ENCODE results near the gene NTRK3. TPM values are rescaled to one million over a fixed set of nuclear protein-coding genes. Genes with fewer than 3 reads are reported as not detected.

The NTRK3 gene
- total RNA-seq, 1 donor from 2014 or later: 3.5 TPM

DNA sequence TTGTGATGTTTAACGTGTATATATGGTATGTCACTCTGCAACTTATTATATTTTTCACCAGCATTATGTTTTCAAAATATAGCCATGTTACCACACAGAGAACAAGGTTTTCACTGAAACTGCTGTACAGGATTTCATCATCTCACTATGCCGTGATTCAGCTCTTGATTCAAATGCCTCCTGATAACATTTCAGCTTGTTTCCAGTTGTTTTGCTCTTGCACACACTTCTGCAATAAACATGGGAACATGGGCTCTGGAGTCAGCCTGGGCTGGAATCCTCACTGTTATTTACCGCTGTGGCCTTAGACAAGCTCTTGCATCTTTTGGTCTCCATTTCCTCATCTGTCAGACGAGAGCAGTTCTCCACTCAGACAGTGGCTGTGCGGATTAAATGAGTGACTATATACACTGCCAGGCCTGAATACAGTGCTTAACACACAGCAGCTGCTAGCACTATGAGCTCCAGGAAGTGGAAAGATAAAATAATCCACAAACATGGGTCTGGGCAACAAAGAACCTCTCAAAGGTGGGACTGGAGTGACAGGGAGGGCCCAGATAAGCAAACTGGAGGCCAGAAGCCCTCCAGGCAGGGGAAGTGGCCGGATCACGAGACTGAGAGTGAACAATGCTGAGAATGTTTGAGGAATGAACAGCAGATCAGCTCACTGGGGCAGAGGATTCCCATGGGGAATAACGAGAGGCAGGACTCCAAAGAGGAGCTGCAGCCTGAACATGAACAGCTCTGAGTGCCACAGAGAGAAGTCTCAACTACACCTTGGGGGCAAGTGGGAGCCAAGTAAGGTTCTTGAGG, 17.7 kb downstream of the NTRK3 start:
- DNase-seq: no peak
- H3K27me3 ChIP-seq (ENCODE audit: low read depth): no peaks in the 10 kb centered on the region
- no peak overlapping the region for H3K4me3 ChIP-seq
- H3K4me1 ChIP-seq: no peaks in the 10 kb centered on the region
- TF ChIP-seq, protein P1, sequence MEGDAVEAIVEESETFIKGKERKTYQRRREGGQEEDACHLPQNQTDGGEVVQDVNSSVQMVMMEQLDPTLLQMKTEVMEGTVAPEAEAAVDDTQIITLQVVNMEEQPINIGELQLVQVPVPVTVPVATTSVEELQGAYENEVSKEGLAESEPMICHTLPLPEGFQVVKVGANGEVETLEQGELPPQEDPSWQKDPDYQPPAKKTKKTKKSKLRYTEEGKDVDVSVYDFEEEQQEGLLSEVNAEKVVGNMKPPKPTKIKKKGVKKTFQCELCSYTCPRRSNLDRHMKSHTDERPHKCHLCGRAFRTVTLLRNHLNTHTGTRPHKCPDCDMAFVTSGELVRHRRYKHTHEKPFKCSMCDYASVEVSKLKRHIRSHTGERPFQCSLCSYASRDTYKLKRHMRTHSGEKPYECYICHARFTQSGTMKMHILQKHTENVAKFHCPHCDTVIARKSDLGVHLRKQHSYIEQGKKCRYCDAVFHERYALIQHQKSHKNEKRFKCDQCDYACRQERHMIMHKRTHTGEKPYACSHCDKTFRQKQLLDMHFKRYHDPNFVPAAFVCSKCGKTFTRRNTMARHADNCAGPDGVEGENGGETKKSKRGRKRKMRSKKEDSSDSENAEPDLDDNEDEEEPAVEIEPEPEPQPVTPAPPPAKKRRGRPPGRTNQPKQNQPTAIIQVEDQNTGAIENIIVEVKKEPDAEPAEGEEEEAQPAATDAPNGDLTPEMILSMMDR (IDR thresholded peaks at IDR 0.05): no peak
- H3K36me3 ChIP-seq: no peaks in the 10 kb centered on the region
- no peak overlapping the region for H3K27ac ChIP-seq
- intact Hi-C loops (cut with DNase I): no loop called here
- ATAC-seq: no peak
- H3K9me3 ChIP-seq: no peaks in the 10 kb centered on the region

DNA sequence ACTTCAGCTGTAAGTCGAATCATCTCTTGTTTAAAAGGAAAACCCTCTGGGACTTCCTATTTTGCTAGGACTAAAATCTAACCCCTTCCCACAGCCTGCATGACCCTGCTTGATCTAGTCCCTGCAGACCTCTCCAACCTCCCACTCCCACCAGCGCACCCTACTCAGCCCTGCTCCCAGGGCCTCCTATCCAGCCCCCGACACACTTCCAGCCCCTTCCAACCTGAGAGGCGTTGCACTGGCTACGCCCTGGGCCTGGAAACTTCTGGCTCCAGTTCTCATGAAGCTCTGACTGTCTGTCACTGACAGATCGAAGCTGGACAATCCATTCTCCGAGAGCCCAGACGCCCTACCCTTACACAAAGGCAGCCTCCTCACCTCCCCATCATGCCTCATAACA, 21.8 kb downstream of the NTRK3 start:
- no peaks in the 10 kb centered on the region for H3K4me1 ChIP-seq
- H3K9me3 ChIP-seq: no peaks in the 10 kb centered on the region
- H3K4me3 ChIP-seq: no peak overlapping the region
- H3K27me3 ChIP-seq (ENCODE audit: low read depth): no peaks in the 10 kb centered on the region
- H3K27ac ChIP-seq: no peak overlapping the region
- no peaks in the 10 kb centered on the region for H3K36me3 ChIP-seq
- TF ChIP-seq, protein P1 (IDR thresholded peaks at IDR 0.05): no peak
- ATAC-seq (no peak), DNase-seq (no peak)
- intact Hi-C loops (cut with DNase I): no loop called here

DNA sequence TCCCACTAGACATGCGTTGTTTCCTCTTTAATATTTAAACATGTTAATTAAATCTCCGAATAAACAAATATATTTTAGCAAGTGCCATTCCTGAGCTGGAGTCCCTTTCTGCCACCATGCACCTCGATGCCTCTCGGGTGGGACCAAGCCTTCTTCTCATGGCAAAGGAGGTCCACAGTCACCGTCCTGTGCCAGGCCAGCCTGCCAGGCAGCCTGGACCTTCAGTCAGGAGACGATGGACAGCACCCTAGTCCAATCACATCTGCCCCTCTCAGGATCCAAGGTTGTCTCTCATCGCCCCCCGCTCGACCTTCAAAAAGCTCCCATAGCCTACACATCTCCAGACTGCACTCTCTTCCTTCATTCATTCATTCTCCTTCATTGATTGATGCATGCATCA, 22.6 kb downstream of the NTRK3 start:
- H3K27ac ChIP-seq: no peak overlapping the region
- intact Hi-C loops (cut with DNase I): no loop called here

DNA sequence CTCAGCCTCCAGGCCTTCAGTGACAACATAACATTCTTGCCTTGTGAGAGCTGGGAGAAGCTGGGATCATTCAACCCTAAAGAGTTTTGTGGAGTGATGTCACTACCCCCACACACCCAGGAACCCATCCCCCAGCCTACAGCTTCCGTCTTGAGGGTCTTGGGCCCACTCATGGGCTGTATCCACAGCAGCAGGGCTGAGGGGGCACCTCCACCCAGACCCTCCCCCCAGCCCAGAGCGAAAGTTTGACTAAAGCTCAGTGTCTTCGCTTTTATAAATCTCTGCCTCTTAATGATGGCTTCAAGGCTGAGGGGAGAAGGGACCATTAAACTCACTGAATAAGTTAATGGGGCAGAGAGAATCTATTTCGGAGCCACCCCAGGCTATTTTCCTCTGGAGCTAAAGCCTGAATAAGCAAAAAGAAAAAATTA, 23.8 kb downstream of the NTRK3 start:
- DNase-seq: no peak
- Histone ChIP-seq H3K4me1 (no peaks in the 10 kb centered on the region), H3K9me3 (no peaks in the 10 kb centered on the region), H3K27me3 (ENCODE audit: low read depth) (no peaks in the 10 kb centered on the region), H3K36me3 (no peaks in the 10 kb centered on the region), H3K4me3 (no peak overlapping the region), H3K27ac (no peak overlapping the region)
- TF ChIP-seq, protein P1 (IDR thresholded peaks at IDR 0.05): no peak
- intact Hi-C loops (cut with DNase I): no loop called here
- ATAC-seq: no peak

More for the DNA sequence above, 22.6 kb downstream of the NTRK3 start:
- Histone ChIP-seq H3K27me3 (ENCODE audit: low read depth) (no peaks in the 10 kb centered on the region), H3K4me3 (no peak overlapping the region), H3K36me3 (no peaks in the 10 kb centered on the region), H3K9me3 (no peaks in the 10 kb centered on the region), H3K4me1 (no peaks in the 10 kb centered on the region)
- TF ChIP-seq, protein P1 (IDR thresholded peaks at IDR 0.05): no peak
- no peak for DNase-seq
- ATAC-seq: no peak

DNA sequence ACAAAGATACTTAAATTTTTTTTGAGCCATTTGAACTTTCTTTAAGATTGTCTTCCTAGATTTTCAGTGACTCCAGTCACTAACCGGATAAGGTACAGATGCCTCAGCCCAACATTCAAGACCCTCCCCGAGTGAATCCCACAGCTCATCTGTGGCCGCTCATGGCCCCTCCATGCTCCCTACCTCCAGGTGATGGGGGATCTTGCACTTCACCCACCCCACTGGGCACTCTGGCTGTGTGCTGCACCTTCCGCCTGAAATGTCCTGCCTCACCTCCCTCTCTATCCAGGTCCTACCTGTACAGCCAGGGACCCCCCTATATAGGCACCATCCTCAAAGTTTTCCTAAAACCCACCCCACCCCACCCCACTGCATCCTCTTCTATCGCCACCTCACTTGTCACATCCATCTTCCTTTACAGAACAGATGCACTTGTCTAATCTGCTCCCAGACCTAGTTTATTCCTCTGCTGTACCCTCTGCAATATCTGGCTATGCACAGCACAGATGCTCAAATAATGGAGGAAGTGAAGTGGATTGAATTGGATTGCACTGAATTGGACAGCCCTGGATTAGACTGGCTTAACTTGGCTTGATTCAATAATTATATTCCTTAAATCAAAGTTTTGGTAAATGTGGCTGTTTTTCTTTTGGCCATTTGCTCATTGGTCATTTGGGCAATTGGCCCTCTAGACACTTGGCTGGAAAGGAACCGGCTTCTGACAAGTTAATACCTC, 24.5 kb downstream of the NTRK3 start:
- H3K4me1 ChIP-seq: no peaks in the 10 kb centered on the region
- no peaks in the 10 kb centered on the region for H3K9me3 ChIP-seq
- H3K36me3 ChIP-seq: no peaks in the 10 kb centered on the region
- H3K27me3 ChIP-seq (ENCODE audit: low read depth): no peaks in the 10 kb centered on the region
- ATAC-seq (no peak), DNase-seq (no peak)
- TF ChIP-seq, protein P1 (IDR thresholded peaks at IDR 0.05): no peak
- H3K27ac ChIP-seq: no peak overlapping the region
- intact Hi-C loops (cut with DNase I): no loop called here
- no peak overlapping the region for H3K4me3 ChIP-seq

Data from lower lobe of right lung (tissue), 2 donors.